GM23248 (cell line): ENCODE measurements around the gene ALG9. TPM values are rescaled to one million over a fixed set of nuclear protein-coding genes. Genes with fewer than 3 reads are reported as not detected.

Experiments used
- DNase-seq: peaks from one replicate; pipeline ENCODE4 v3.0.0-alpha.2; 2015
- H2AFZ ChIP-seq: fragments of 200-600 bp; sonication (generic); 2 replicates; pipeline ENCODE4 v1.6.1; 2016; ENCODE audit warnings: antibody characterized with exemption
- H3F3A ChIP-seq: fragments of 200-600 bp; sonication (generic); 2 replicates; pipeline ENCODE4 v1.6.1; 2016; ENCODE audit warnings: mild to moderate bottlenecking, antibody characterized with exemption, mixed run types; ENCODE audit not compliant: insufficient read depth
- H3K27ac ChIP-seq: fragments of 200-600 bp; sonication (generic); 2 replicates; pipeline ENCODE4 v1.5.1; 2016; ENCODE audit warnings: mild to moderate bottlenecking
- H3K27me3 ChIP-seq: fragments of 200-600 bp; sonication (generic); replicated peaks from 2 replicates; pipeline ENCODE4 v1.6.1; 2016; ENCODE audit warnings: mild to moderate bottlenecking; ENCODE audit not compliant: insufficient read depth
- H3K36me3 ChIP-seq: fragments of 200-600 bp; sonication (generic); 2 replicates; pipeline ENCODE4 v1.6.1; 2016; ENCODE audit warnings: low read depth, mild to moderate bottlenecking
- H3K4me1 ChIP-seq: fragments of 200-600 bp; sonication (generic); 2 replicates; pipeline ENCODE4 v1.6.1; 2016; ENCODE audit warnings: mild to moderate bottlenecking; ENCODE audit not compliant: insufficient read depth
- H3K4me2 ChIP-seq: fragments of 200-600 bp; sonication (generic); one replicate; pipeline ENCODE4 v1.6.1; 2016; ENCODE audit warnings: mild to moderate bottlenecking; ENCODE audit not compliant: unreplicated experiment
- H3K4me3 ChIP-seq: fragments of 200-600 bp; sonication (generic); 2 replicates; pipeline ENCODE4 v1.5.1; 2016; ENCODE audit warnings: mild to moderate bottlenecking
- H3K79me2 ChIP-seq: fragments of 200-600 bp; sonication (generic); 2 replicates; pipeline ENCODE4 v1.6.1; 2016; ENCODE audit warnings: mild to moderate bottlenecking; ENCODE audit not compliant: insufficient read depth
- H3K9ac ChIP-seq: fragments of 200-600 bp; sonication (generic); 2 replicates; pipeline ENCODE4 v1.6.1; 2016; ENCODE audit warnings: mild to moderate bottlenecking
- H3K9me2 ChIP-seq: fragments of 200-600 bp; sonication (generic); 2 replicates; pipeline ENCODE4 v1.6.1; 2016; ENCODE audit warnings: mixed run types, mild to moderate bottlenecking, moderate library complexity; ENCODE audit not compliant: insufficient read depth
- H3K9me3 ChIP-seq: fragments of 200-600 bp; sonication (generic); one replicate; pipeline ENCODE4 v1.6.1; 2017; ENCODE audit warnings: low read depth
- H4K20me1 ChIP-seq: fragments of 200-600 bp; sonication (generic); 2 replicates; pipeline ENCODE4 v1.6.0; 2016; ENCODE audit not compliant: insufficient read depth
- EZH2 ChIP-seq: fragments of 200-600 bp; sonication (generic); IDR thresholded peaks from 2 replicates; pipeline ENCODE4 v1.6.1; 2018; ENCODE audit warnings: antibody characterized with exemption, mild to moderate bottlenecking; ENCODE audit not compliant: insufficient read depth, poor library complexity, severe bottlenecking
- EZH2phosphoT487 ChIP-seq: fragments of 200-600 bp; sonication (generic); IDR thresholded peaks from 2 replicates; pipeline ENCODE4 v1.6.1; 2018; ENCODE audit warnings: antibody characterized with exemption, moderate library complexity, mild to moderate bottlenecking, low read depth; ENCODE audit not compliant: insufficient read depth
- WGBS, 2 experiments: methylation state at CpG; one replicate each; pipeline ENCODE4 v1.1.6; 2015 to 2017; ENCODE audit warnings: low lambda C conversion rate in 2 of 2, low coverage in 1 of 2; ENCODE audit errors: missing lambda C conversion rate in 2 of 2; 5-methylcytosine and 5-hydroxymethylcytosine counted together
- in situ Hi-C: fragments of 300-500 bp; cut with MboI; formaldehyde crosslinking; loops from 2 replicates; pipeline ENCODE4 v1.15.0; 2020
- polyA plus RNA-seq: library from polyadenylated mRNA; unstranded; fragments of >200 nt; fragmentation: Nextera tagmentation; extraction: Ambion mirVana; gene quantifications from 2 replicates; pipeline ENCODE4 v1.2.1, GENCODE V29; 2016
- total RNA-seq: library from RNA; depleted of rRNA; stranded (reverse); fragments of >200 nt; shearing (Covaris generic); gene quantifications from 2 replicates; pipeline ENCODE4 v1.2.3, GENCODE V29; 2014

The ALG9 gene
- total and polyA plus RNA-seq, 2 experiments from 2014 or later: 24.5 to 36.3 TPM

DNA sequence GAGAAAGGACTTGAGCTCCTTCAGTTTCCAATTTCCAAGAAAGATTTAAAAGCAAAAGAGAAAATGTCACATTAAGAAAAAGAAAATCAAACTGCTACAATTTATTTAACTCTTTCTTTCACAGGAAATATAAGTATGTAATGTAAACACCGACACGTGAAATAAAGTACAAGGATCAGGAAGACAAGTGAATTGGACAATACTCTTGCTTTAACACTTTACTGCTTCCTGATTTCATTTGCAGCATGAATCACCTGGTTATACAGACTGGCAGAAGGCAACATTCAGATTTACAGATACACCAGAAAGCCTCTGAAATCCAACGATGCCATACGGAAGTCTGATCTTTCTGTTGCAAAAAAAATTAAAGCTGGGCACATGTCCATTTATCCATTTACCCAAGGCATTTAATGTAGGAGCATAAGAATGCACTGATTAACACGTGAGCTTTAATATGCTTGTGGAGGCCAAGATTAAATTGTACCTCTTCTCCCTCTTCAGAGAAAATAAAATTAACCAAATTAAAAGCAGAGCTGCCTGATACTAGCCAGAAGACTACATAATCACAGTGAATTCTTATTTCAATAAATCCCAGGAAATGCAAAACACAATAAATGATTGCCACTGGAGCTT, 89.2 kb downstream of the ALG9 start:
- Histone ChIP-seq H4K20me1 (no peaks in the 10 kb centered on the region), H3K27ac (no peak overlapping the region), H3K79me2 (no peaks in the 10 kb centered on the region), H3K4me1 (no peaks in the 10 kb centered on the region), H3K9me3 (no peaks in the 10 kb centered on the region), H3K27me3 (no peaks in the 10 kb centered on the region), H3K4me3 (no peak overlapping the region), H2AFZ (no peak overlapping the region), H3K9me2 (no peaks in the 10 kb centered on the region), H3F3A (peaks cover 5% of the 10 kb centered on the region; the same call in 1 of the 2 replicates), H3K36me3 (no peaks in the 10 kb centered on the region), H3K4me2 (no peak overlapping the region), H3K9ac (no peak overlapping the region)
- DNase-seq: no peak
- TF ChIP-seq EZH2 (no peak), EZH2phosphoT487 (no peak)
- in situ Hi-C loops: no loop called here
- 57 to 59% methylated on average over 5 of the region's 5 CpGs for WGBS, 2 experiments

DNA sequence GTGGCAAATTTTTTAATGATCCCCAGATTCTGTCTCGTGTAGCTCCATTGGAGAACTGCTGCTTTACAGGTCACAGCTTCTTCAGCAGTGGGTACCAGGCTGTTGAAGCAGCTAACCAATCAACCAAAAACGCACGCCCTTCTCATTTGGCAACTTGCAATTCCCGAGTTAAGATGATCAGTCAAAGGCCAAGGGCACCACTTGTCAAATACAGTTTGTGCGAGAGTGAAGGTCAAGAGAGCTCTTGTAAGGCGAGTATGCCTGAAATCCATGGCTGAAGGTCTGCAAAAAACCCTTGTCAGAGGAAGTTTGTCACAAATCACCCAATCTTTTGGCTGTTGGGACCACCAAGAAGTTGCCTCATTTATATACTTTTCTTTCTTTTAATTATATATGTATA, 92.3 kb downstream of the ALG9 start:
- TF ChIP-seq EZH2phosphoT487: no peak
- TF ChIP-seq EZH2: no peak

DNA sequence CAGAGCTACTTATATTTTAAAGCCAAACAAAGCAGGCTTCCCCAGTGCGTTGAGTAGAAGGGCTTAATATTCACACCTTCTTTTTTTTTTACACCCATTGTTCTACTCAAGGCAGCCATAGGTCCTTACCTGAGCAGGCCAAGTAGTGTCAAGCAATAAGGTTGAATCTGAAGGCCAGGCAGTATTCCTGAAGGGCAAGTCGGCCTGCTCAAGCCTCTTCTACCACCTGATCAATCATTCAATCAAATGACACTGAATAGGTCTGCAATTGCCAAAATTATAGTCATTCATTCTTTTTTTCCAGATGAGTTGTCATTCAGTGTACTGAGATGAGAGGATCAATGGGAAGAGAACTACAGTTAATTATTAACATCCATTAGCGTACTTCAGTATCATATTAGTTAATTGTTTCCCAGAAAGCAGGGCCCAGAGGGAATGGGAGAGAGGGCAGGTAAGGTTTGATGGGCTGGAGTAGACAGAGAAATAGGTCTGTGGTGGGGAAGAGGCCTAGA, 93.3 kb downstream of the ALG9 start:
- Histone ChIP-seq H3K4me1 (0 out of 2 replicates have a peak, but pooled peaks cover 8% of the 10 kb centered on the region), H3K79me2 (no peaks in the 10 kb centered on the region), H3K4me3 (no peak overlapping the region), H3K36me3 (no peaks in the 10 kb centered on the region), H2AFZ (no peak overlapping the region), H3K9ac (no peak overlapping the region), H3K9me2 (no peaks in the 10 kb centered on the region), H3K27me3 (no peaks in the 10 kb centered on the region), H3K4me2 (no peak overlapping the region), H4K20me1 (no peaks in the 10 kb centered on the region), H3F3A (peaks cover 5% of the 10 kb centered on the region; the same call in 1 of the 2 replicates), H3K27ac (no peak overlapping the region), H3K9me3 (no peaks in the 10 kb centered on the region)
- in situ Hi-C loops: loop anchor here (10.0 kb wide), 1 partner anchor 323 kb away; no protein-coding TSS in a partner anchor
- 80 to 89% methylated on average over 3 of the region's 3 CpGs for WGBS, 2 experiments
- TF ChIP-seq EZH2phosphoT487: no peak
- no peak for TF ChIP-seq EZH2
- DNase-seq: no peak

More for the DNA sequence above, 92.3 kb downstream of the ALG9 start:
- no peaks in the 10 kb centered on the region for H4K20me1 ChIP-seq
- no peaks in the 10 kb centered on the region for H3K36me3 ChIP-seq
- WGBS, 2 experiments: 91% methylated on average over 6 of the region's 6 CpGs
- H3K27me3 ChIP-seq: no peaks in the 10 kb centered on the region
- H3K4me2 ChIP-seq: no peak overlapping the region
- H2AFZ ChIP-seq: no peak overlapping the region
- no peak overlapping the region for H3K9ac ChIP-seq
- H3K9me3 ChIP-seq: no peaks in the 10 kb centered on the region
- H3K4me3 ChIP-seq: no peak overlapping the region
- H3F3A ChIP-seq: peaks cover 5% of the 10 kb centered on the region; the same call in 1 of the 2 replicates
- DNase-seq: no peak
- no peaks in the 10 kb centered on the region for H3K79me2 ChIP-seq
- no peak overlapping the region for H3K27ac ChIP-seq
- in situ Hi-C loops: loop anchor here (10.0 kb wide), 1 partner anchor 324 kb away; no protein-coding TSS in a partner anchor
- 0 out of 2 replicates have a peak, but pooled peaks cover 8% of the 10 kb centered on the region for H3K4me1 ChIP-seq
- H3K9me2 ChIP-seq: no peaks in the 10 kb centered on the region

DNA sequence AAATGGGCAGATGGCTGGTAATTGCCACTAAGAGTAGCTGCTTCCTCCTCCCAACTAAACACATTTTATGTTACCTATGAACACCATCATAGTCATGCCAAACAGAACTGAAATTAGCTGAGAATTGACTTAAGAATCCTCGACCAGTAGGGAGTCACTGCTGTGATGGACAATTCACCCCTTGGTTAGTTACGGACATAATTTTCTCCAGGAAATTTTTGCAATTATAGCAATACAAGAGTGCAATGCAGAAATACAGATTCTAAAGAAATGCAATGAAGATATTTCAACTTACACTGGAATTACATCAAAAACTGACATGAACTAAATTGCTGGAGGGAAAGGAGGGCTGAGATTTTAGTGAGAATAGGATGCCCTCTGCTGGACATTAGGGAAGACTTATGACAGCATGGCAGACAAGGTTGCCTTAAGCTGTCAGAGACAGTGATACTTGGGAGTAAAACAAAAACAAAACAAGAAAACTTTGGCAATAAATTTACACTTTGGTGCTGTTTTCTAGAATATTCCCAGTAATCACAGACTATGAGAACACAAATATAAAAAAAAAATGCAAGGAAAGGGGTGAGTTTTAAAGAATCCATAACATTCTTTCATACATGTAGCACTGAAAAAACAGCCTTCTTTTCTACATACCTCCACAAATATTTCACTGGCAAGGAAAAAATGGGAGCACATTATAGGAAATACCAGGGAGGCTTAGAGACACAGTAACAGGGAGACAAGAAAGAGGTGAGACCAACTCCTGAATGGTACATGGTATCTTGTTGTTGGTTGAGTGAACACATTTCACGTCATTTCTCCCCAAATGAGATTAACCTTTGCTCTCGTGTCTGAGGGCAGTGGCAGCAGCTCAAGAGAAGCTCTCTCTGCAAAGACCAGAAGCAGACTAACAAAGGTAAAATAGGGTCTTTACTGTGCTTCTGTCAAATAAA, 94.0 kb downstream of the ALG9 start:
- no peak overlapping the region for H3K9ac ChIP-seq
- no peak overlapping the region for H3K4me3 ChIP-seq
- in situ Hi-C loops: loop anchor here (10.0 kb wide), 1 partner anchor 323 kb away; no protein-coding TSS in a partner anchor
- no peaks in the 10 kb centered on the region for H3K9me2 ChIP-seq
- peaks cover 5% of the 10 kb centered on the region; the same call in 1 of the 2 replicates for H3F3A ChIP-seq
- H3K9me3 ChIP-seq: no peaks in the 10 kb centered on the region
- WGBS, 2 experiments: 56 to 60% methylated on average over 4 of the region's 4 CpGs
- H3K27ac ChIP-seq: no peak overlapping the region
- no peaks in the 10 kb centered on the region for H3K27me3 ChIP-seq
- no peak overlapping the region for H3K4me2 ChIP-seq
- H3K4me1 ChIP-seq: 0 out of 2 replicates have a peak, but pooled peaks cover 8% of the 10 kb centered on the region
- TF ChIP-seq EZH2 (no peak), EZH2phosphoT487 (no peak)
- peak; percentile 87 for DNase-seq
- no peaks in the 10 kb centered on the region for H3K36me3 ChIP-seq
- H4K20me1 ChIP-seq: no peaks in the 10 kb centered on the region
- H2AFZ ChIP-seq: no peak overlapping the region
- no peaks in the 10 kb centered on the region for H3K79me2 ChIP-seq
